Activated gamma-delta T cell (primary cell): Measurements from ENCODE around the gene RPRD1A.
"Not testable (repeated sequence)": the region's sequence is repeated elsewhere in the genome, so short reads cannot be mapped to it uniquely, and the experiment has no call there.

Experiments
- DNase-seq: peaks from one replicate; lab custom pipeline; 2025; lab: John Stamatoyannopoulos, UW

Gene RPRD1A

DNA sequence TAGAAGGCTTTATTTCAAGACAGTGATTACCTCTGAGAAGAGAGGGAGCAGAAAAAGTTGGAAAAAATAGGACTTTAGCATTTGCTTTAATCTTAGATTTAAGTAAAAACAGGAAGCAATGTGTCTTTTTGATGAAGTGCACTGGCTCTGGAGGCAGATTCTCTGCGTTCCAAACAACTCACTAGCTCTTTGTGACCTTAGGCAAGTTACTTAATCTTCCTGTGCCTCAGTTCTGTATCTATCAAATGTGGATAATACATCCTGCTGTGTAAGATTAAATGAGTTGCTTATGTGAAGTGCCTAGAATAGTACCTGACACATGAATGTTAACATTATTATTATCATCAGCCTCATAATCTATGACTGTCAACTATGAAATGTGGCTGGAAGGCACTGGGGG, 42.3 kb downstream of the RPRD1A start:
- no peak for DNase-seq

DNA sequence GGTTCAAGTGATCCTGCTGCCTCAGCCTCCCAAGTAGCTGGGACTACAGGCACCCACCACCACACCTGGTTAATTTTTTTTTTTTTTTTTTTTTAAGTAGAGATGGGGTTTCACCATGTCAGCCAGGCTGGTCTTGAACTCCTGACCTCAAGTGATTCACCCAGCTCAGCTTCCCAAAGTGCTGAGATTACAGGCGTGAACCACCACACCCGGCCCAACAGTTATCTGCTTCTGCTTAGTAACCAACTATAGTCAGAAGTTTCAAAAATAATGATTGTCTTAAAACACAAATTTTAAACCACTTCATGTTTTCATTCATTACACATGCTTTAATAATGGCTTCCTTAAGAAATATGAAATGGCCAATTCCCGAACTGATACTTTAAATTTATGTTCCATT, 43.1 kb downstream of the RPRD1A start:
- DNase-seq: not testable (repeated sequence)

DNA sequence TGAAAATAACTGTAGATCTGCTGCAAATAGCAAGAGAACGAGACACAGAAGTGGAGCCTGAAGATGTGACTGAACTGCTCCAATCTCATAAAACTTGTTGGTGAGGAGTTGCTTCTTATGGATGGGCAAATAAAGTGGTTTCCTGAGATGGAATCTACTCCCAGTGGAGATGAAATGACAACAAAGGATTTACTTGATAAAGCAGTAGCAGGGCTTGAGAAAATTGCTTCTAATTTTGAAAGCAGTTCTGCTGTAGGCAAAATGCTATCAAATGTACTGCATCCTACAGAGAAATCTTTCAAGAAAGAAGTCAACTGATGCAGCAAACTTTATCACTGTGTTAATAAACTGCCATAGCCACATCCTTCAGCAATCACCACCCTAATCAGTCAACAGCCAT, 44.0 kb downstream of the RPRD1A start:
- no peak for DNase-seq

DNA sequence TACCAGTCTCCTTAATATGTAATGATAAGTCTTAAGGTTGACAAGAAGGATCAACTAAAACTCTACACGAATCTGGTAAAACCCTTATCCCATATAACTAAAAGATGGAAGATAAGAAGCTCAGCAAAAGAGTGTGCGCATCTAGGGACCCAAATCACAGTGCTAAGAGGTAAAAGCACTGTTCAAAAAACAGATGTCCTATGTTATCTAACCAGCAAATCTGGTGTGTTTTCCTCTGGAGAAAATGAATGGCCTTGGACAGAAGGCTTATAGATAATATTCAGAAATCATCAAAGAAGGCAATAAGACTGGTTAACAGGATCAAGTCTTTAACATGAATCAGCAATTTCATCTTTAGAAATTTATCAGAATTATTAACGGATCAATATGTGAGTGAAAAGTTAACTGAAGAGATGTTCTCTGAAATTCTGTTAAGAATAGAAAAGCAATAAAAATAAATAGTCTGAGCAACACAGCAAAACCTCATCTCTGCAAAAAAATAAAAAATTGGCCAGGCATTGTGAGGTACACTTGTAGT, 47.1 kb downstream of the RPRD1A start:
- no peak for DNase-seq

DNA sequence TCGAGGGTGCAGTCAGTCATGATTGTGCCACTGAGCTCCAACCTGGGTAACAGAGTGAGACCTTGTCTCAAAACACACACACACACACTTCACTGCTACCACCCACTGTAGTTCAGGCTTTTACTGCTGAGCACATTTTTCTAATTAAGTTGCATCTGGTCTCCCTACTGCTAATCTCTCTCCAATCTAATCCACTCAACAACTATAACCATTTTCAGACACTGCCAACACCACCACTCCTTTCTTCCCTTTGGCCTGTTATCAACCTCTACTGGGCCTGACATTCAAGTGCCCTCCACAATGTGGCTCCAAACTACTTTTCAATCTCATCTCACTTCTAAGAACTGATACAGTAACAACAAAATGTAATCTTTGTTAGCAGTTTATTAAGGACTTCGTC, 50.1 kb downstream of the RPRD1A start:
- no peak for DNase-seq

DNA sequence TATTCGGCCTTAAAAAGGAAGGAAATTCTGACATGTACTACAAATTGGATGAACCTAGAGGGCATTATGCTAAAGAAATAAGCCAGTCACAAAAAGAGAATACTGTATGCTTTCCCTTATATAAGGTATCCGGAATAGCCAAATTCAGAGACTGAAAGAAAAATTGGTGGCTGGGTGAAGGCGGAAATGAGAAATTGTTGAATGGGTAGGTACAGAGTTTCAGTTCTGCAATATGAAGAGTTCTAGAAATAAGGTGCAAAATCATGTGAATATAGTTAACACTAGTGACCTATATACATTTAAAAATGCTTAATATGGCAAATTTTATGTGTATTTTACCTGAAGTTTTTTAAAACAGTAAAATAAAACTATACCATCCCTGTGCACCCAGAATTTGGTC, 51.7 kb downstream of the RPRD1A start:
- DNase-seq: no peak

DNA sequence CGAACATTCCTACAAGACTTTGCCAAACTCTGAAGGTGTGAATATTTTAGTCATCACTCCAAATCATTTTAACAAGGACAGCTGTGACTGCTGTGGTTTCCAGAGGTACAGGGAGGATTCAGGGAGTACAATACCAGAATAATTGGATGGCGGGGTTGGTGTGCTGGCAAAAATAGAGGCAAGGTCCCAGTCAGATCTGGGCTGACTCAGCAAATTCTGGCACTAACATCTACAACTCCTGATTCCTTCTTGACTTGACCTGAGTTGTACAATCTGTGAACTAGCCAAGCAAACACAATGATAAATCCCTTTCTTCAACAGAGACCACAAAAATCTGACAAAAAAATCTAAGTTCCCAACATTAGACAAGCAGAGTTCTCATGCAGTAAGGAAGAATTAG, 54.5 kb downstream of the RPRD1A start:
- DNase-seq: no peak

DNA sequence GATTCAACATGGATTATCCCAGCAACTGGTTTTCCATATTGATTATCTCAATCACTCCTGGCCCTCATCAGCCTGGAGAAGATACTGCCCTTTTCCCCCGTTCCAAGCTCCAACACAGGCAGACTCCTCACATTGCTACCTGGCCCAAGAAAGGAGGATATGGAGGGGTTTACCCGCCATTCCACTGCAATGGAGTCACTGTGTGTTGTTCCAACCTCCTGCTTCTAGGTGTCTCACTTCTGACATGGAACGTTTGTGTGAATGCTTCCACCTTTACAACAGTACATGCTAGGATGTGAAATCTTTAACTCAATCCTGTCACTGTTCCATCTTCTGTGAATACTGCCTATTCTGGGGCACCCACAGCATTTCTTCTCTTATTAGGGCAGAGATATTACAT, 58.1 kb downstream of the RPRD1A start:
- no peak for DNase-seq

DNA sequence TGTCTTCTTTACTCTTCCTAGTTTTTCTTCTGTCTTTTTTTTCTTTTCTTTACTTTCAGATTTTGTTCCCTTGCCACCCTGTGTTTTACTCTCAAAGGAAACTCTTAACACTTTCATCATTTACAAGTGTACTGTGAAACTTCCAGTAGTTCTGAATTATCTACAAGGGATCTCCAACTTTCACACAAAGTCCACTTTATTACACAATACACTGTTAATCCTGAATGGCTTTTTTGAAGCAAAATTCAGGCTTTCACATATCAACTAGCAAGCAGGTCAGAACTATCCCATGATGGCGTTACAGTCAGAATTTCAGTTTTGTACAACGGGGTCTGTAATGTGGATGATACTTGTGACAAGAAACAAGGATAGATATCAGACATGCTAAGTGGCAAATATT, 60.4 kb downstream of the RPRD1A start:
- no peak for DNase-seq

DNA sequence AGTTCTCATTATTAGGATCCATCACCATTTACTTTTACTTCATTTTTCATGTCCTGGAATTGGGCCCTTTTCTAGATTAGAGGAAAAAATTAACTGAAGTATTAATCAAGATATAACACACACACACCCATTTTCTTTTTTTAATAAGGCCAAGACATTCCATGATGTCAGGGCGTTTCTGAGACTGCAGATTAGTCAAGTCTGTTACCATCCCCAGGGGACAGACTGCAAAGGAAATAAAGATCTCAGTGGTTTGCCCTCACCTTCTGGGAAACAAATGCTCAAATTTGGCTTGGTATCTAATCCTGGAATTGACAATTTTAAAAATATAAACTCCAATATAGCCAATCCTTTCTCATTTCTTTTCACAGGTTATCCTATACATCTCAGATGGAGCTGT, 67.4 kb downstream of the RPRD1A start:
- DNase-seq: no peak

DNA sequence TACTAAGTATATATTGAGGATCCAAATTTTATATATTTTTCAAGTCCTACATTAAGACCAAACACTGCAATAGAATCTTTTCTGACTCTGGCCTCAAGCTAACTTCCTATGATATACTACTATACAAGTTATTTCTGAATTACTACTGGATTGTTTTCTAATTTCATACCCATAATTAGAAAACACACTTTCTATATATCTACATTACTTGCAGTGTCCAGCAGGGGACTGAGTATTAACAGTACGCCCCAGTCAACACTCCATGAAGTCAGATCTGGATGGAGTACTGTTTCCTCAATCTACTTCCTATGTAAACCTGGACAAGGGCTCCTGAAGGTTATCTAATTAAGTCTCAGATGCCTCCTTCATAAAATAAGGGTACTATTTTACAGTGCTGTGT, 68.4 kb downstream of the RPRD1A start:
- no peak for DNase-seq

DNA sequence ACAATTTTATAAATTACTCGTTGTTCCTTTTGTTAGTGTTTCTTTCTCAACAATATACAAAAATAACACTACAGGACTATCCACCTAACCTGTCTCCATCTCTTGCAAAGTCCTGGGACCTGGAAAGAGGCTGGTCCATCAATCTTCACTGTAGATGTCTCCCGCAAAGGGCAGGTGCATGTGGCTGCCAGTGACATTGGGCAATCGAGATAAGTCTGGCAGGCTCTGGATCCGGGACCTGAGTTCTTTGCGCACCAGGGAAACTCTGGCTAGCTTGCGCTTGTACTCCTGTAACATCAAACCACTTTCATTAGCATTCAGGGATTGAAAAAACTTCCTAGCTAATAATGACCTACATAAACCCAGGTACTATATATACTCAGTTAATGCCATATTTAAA, 74.3 kb downstream of the RPRD1A start:
- no peak for DNase-seq

DNA sequence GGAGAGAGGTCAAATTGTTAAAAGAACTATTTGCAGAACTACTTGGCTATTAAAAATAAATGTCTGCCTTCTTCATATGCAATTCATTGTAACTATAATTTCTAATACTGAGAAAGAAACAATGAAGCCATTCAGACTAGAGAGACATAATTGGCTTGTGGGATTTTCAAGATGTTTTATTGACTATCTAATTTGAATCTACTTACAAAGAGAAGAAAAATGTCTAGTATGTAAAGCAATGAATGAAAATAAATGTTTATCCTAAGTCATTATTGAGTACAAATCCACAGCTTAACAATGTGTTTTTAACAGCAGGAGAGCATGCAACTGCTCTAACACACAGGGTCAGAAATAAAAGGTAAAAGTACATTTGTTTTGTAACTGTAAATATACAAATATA, 75.7 kb downstream of the RPRD1A start:
- DNase-seq: no peak

DNA sequence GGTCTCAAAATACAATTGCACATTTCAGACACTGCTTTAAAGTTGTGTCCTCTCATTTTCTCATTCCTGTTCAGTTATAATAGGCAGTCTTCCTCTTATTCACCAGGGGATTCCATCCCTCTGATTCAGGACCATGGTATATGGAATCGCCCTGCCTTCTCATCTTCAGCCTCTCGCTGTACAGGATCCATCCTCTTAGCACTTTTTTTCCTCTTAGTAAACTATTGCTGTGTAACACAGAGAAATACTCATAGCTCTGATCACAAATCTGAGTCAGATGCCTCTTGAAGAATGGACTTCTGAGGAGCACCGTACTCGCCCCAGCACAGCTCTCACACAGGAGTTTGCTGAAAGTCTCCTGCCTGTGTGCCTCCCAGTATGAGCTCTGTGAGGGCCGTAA, 83.5 kb downstream of the RPRD1A start:
- DNase-seq: no peak

DNA sequence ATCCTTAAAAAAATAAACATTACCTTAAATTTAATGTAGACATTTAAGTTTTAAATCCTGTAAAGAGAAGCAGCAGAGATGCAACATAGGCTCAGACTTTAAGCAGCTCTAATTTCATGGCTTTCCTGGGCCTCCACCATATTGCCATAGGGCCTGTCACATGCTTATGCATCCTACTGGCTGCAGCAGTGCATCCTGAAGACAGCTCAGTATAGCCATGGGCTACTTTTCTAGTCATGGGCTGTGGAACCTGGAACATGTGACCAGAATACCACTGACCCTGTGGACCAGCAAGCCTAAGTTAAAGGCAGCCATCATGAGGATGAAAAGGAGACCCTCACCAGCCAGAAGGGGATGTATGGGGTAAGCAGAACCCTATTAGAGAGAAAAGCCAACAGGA, 84.2 kb downstream of the RPRD1A start:
- no peak for DNase-seq

DNA sequence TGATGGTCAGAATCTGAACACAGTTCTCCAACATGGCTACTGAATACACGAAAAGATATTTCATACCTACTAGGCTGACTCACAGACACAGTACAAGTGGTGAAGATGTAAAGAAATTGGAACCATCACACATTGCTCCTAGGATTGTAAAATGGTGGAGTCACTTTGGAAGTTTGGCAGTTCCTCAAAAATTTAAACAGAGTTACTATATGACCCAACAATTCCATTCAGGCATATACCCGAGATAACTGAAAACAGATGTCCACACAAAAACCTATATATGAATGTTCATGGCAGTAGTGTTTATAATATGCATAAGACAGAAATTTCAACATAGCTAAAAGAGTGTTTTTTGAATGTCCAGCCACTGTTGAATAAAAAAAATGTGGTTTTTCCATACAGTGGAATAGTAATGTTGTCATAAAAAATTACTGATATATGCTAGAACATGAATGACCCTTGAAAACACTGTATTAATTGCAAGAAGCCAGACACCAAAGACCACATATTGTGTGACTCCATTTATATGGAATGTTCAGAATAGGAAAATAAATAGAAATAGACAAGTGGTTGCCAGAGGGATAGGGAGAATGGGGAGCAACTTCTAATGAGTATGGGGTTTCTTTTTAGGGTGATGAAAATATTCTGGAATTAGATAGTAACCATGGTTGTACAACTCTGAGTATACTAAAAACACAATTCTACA, 84.8 kb downstream of the RPRD1A start:
- DNase-seq: no peak

DNA sequence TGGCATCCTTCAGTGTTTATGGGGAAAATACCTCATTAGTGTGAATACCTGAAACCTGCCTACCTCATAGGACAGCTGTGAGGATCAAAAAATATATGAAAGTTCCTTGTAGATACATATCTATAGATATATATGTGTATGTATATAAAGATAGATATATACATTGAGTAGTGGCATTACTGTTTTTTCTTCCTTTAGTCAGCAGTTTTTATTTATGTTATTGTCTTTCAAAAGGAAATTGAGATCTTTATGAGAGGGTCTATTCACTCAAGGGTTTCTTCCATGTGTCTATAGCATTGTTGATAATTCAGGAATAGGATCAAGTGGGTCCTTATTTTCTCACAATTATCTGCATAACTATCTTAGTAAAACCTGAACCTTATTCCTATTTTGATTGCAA, 88.2 kb downstream of the RPRD1A start:
- no peak for DNase-seq

DNA sequence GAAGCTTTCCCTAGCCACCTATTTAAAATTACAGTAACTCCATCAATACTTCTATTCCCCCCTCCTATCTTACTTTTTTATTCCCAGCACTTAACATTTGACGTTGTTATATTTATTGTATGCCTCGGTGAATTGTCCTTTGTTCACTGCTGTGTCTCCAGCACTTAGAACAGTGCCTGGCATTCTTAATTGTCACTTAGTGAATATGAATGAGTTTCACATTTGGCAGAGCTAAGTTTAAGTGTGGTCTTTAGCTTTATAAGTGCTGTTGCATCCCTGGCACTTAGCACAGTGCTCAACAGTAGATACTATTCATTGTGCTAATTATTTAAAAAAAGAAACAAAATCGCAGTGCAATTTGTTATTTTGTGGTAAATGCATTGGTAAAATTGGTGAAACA, 93.2 kb downstream of the RPRD1A start:
- DNase-seq: no peak

DNA sequence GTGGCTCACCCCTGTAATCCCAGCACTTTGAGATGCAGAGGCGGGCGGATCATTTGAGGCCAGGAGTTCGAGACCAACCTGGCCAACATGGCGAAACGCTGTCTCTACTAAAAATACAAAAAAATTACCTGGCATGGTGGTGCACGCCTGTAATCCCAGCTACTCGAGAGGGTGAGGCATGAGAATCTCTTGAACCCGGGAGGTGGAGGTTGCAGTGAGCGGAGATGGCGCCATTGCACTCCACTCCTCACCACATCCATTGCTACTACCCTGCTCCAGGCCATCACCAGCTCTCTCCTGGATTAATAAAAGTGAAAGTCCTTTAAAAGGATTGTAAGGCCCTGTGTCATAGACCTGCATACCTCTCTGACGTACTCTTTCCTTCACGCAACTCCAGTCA, 93.7 kb downstream of the RPRD1A start:
- no peak for DNase-seq

DNA sequence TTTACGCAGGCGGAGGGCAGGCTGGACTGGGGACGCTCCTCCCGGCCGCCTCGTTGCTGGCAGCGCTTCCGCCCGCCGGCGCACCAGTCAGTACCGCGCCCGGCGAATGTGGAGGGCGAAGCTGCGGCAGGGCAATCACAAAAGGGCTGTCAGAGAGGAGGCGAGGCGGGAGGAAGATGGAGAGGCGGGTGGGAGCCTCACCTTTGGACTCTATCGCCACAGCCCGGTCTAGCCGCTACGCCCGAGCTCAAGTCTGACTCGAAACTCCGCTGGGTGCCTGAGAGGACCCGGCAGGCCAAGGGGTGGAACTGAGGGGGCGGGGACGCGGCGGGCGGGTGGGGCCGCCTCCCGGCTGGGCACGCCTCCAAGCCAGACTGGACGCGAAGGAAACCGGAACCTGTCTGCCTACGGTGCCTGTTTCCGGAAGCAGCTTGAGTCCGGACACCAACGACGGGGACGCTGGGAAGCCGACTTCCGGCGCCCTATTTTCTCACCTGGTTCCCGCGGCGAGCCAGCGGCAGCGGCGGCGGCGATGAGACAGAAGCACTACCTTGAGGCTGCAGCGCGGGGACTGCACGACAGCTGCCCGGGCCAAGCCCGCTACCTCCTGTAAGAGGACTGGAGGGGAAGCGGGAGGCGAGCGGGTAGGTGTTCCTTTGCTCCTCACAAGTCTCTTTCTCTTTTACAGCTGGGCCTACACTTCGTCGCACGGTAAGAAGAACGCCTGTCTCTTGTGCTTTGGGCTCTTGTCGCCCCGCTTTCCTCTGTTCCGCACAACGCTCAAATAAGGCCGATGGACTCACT, 95.0 kb downstream of the RPRD1A start, which contains the start of gene RMP24:
Gene RMP24 (plus strand): TSS at position 483 of the 804 bp plus-strand sequence.
- peak; percentile 81 for DNase-seq

DNA sequence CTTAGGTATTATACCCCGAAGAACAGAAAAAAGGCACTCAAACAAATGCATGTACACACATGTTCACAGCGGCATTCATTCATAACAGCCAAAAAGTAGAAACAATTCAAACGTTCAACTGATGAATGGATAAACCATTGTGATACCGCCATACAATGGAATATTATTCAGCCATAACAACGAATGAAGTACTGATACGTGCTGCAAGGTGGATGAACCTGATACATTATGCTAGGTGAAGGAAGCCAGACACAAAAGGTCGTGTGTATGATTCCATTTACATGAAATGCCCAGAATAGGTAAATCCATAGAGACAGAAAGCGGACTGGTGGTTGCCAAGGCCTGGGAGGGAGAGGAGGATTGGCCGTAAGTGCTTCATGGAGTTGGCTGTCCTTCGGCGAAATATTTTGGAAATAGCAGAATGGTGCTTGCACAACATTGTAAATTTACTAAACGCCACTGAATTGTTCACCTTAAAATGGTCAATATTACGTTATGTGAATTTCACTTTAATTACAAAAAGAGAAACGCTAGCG, 95.6 kb downstream of the RPRD1A start:
- no peak for DNase-seq

DNA sequence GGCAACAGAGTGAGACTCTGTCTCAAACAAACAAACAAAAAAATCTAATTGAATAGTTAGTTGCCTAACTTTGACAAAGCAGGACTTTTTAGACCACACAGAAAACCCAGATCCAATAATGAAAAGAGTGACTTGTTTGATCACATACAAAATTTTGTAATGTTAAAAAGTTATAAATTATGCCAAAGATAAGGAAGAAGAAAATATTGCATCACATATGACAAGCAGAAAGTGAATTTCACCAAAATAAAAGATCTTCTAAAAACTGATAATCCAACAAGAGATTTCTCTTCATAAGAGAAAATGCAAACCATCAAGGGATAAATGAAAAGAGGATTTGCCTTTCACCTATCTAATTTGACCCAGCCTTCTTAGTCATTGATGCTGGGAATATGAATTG, 97.7 kb downstream of the RPRD1A start:
- no peak for DNase-seq

DNA sequence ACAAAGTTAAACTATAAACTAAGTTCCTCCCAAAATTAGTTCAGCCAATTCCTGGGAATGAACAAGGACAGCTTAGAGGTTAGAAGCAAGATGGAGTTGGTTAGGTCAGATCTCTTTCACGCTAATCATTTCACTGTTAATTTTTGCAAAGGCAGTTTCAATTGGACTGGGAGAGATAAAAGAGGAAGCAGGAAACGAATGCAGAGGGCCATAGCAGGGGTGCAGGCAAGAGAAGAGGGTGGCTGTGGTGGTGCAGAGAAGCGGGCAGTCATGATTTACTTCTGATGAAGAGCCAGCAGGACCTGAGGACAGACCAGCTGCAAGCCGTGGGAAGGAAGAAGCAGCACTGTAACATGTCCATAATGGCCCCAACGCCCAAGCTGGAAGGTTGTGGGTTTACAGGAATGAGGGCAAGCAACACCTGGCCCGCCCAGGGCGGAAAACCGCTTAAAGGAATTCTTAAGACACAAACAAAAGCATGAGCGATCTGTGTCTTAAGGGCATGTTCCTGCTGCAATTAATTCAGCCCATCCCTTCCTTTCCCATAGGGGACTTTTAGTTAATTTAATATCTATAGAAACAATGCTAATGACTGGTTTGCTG, 99.0 kb downstream of the RPRD1A start:
- no peak for DNase-seq
